DND-41 (cell line): Measurements from ENCODE around the gene NCK1.

Experiments
- EZH2 ChIP-seq: IDR thresholded peaks from 3 replicates; pipeline ENCODE4 v1.6.1; 2012; ENCODE audit warnings: borderline replicate concordance, low read depth, mild to moderate bottlenecking, moderate library complexity, low read length, inconsistent platforms; ENCODE audit not compliant: severe bottlenecking
- TF ChIP-seq, protein P1 (sequence below): IDR thresholded peaks from 2 replicates; pipeline ENCODE4 v1.5.1; 2012; ENCODE audit warnings: borderline replicate concordance, low read length, moderate library complexity, mild to moderate bottlenecking; ENCODE audit not compliant: poor library complexity, severe bottlenecking; ENCODE audit errors: extremely low read depth

DNA sequence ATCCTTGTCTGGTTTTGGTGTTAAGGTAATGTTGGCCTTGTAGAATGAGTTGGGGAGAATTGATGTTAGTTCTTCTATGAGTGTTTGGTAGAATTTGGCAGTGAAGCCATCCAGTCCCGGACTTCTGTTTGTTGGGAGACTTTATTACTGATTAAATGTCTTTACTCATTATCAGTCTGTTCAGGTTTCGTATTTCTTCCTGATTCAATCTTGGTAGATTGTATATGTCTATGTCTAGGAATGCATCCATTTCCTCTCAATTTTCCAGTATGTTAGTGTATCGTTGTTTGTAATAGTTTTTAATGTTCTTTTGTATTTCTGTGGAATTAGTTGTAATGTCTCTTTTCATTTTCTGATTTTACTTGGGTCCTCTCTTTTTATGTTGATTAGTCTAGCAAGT is 39.4 kb downstream of the NCK1 start:
- no peak for TF ChIP-seq EZH2
- TF ChIP-seq, protein P1, sequence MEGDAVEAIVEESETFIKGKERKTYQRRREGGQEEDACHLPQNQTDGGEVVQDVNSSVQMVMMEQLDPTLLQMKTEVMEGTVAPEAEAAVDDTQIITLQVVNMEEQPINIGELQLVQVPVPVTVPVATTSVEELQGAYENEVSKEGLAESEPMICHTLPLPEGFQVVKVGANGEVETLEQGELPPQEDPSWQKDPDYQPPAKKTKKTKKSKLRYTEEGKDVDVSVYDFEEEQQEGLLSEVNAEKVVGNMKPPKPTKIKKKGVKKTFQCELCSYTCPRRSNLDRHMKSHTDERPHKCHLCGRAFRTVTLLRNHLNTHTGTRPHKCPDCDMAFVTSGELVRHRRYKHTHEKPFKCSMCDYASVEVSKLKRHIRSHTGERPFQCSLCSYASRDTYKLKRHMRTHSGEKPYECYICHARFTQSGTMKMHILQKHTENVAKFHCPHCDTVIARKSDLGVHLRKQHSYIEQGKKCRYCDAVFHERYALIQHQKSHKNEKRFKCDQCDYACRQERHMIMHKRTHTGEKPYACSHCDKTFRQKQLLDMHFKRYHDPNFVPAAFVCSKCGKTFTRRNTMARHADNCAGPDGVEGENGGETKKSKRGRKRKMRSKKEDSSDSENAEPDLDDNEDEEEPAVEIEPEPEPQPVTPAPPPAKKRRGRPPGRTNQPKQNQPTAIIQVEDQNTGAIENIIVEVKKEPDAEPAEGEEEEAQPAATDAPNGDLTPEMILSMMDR, result no peak
